IMR-90 (cell line): ENCODE measurements around the gene ELP2. TPM values are rescaled to one million over a fixed set of nuclear protein-coding genes. Genes with fewer than 3 reads are reported as not detected.

Experiments used
- ATAC-seq: fragments of 200-7000 bp; cut with Tn5 transposase; 2 replicates; pipeline ENCODE4 v1.9.1; 2020; ENCODE audit warnings: low read depth, mild to moderate bottlenecking, moderate library complexity
- BruUV-seq: library from RNA; stranded (reverse); fragments of 400-500 nt; replicated peaks from 2 replicates; lab custom pipeline; 2021; lab: Mats Ljungman, UMichigan
- CTCF ChIA-PET: fragments of 300-600 bp; formaldehyde crosslinking; extraction: SDS; loops from one replicate; lab custom pipeline; 2021; ENCODE audit warnings: antibody characterized with exemption; lab: Yijun Ruan, JAX
- POLR2A ChIA-PET: fragments of 300-600 bp; sonication (Branson Sonifier 250); formaldehyde crosslinking; loops from one replicate; lab custom pipeline; 2022; ENCODE audit warnings: antibody characterized with exemption; ENCODE audit not compliant: unreplicated experiment; lab: Charles Lee
- DNase-seq: peaks from one replicate; pipeline ENCODE4 v3.0.0; 2013
- H2AFZ ChIP-seq: replicated peaks from 2 replicates; pipeline ENCODE3; 2013; ENCODE audit warnings: low read length, mild to moderate bottlenecking; ENCODE audit not compliant: poor library complexity
- H2AK5ac ChIP-seq: 2 replicates; pipeline ENCODE4 v1.6.1; 2013; ENCODE audit warnings: low read depth, low read length, inconsistent platforms
- H2AK9ac ChIP-seq: replicated peaks from 2 replicates; pipeline ENCODE3; 2013; ENCODE audit warnings: mild to moderate bottlenecking, low read depth, low read length, moderate library complexity; ENCODE audit not compliant: poor library complexity
- H2BK120ac ChIP-seq: 2 replicates; pipeline ENCODE4 v1.6.1; 2013; ENCODE audit warnings: low read depth, low read length, inconsistent platforms
- H2BK15ac ChIP-seq: 3 replicates; pipeline ENCODE4 v1.6.1; 2013; ENCODE audit warnings: low read depth, low read length, inconsistent platforms
- H2BK20ac ChIP-seq: 2 replicates; pipeline ENCODE4 v1.6.1; 2013; ENCODE audit warnings: low read depth, mild to moderate bottlenecking, inconsistent platforms, low read length, moderate library complexity
- H2BK5ac ChIP-seq: 2 replicates; pipeline ENCODE4 v1.6.1; 2013; ENCODE audit warnings: mild to moderate bottlenecking, low read depth, low read length, inconsistent platforms; ENCODE audit not compliant: poor library complexity, severe bottlenecking
- H3K14ac ChIP-seq: replicated peaks from 2 replicates; pipeline ENCODE4 v1.6.1; 2013; ENCODE audit warnings: low read depth, low read length, inconsistent platforms
- H3K18ac ChIP-seq: 2 replicates; pipeline ENCODE4 v1.6.1; 2013; ENCODE audit warnings: low read depth, low read length, control low read depth
- H3K23ac ChIP-seq: 2 replicates; pipeline ENCODE4 v1.6.1; 2013; ENCODE audit warnings: low read depth, low read length, inconsistent platforms
- H3K27ac ChIP-seq: 2 replicates; pipeline ENCODE4 v1.5.1; 2013; ENCODE audit warnings: mild to moderate bottlenecking, control low read depth, low read length; ENCODE audit not compliant: insufficient read depth
- H3K27me3 ChIP-seq: 2 replicates; pipeline ENCODE4 v1.6.1; 2013; ENCODE audit warnings: low read length; ENCODE audit not compliant: control insufficient read depth, insufficient read depth
- H3K36me3 ChIP-seq: 2 replicates; pipeline ENCODE4 v1.6.1; 2013; ENCODE audit warnings: low read length, mixed read lengths; ENCODE audit not compliant: control insufficient read depth, insufficient read depth
- H3K4ac ChIP-seq: 2 replicates; pipeline ENCODE4 v1.6.1; 2013; ENCODE audit warnings: low read depth, low read length, inconsistent platforms
- H3K4me1 ChIP-seq: 2 replicates; pipeline ENCODE4 v1.6.1; 2013; ENCODE audit warnings: low read length, mixed read lengths; ENCODE audit not compliant: control insufficient read depth, insufficient read depth
- H3K4me2 ChIP-seq: 2 replicates; pipeline ENCODE4 v1.6.1; 2013; ENCODE audit warnings: low read depth, mild to moderate bottlenecking, control low read depth, low read length, moderate library complexity
- H3K4me3 ChIP-seq: 2 replicates; pipeline ENCODE4 v1.5.1; 2013; ENCODE audit warnings: low read depth, mild to moderate bottlenecking, control low read depth, low read length, moderate library complexity; ENCODE audit not compliant: insufficient read depth
- H3K56ac ChIP-seq: 2 replicates; pipeline ENCODE4 v1.6.1; 2013; ENCODE audit warnings: low read length, inconsistent platforms; ENCODE audit not compliant: insufficient read depth; ENCODE audit errors: extremely low read depth
- H3K79me1 ChIP-seq, 2 experiments: 2 replicates each; pipeline ENCODE4 v1.6.1; 2013; ENCODE audit warnings: low read length in 2 of 2, inconsistent platforms in 1 of 2, low read depth in 1 of 2
- H3K9ac ChIP-seq: 2 replicates; pipeline ENCODE4 v1.6.1; 2013; ENCODE audit warnings: low read depth, low read length, control low read depth
- H3K9me1 ChIP-seq: 2 replicates; pipeline ENCODE4 v1.6.1; 2013; ENCODE audit warnings: low read length, inconsistent platforms; ENCODE audit not compliant: insufficient read depth
- H3K9me3 ChIP-seq: 2 replicates; pipeline ENCODE4 v1.6.1; 2013; ENCODE audit warnings: low read length; ENCODE audit not compliant: control insufficient read depth, insufficient read depth
- H4K20me1 ChIP-seq: 2 replicates; pipeline ENCODE4 v1.6.1; 2013; ENCODE audit warnings: low read length, inconsistent platforms; ENCODE audit not compliant: insufficient read depth
- H4K5ac ChIP-seq: 2 replicates; pipeline ENCODE4 v1.6.1; 2013; ENCODE audit warnings: mild to moderate bottlenecking, low read depth, low read length, control low read depth
- H4K8ac ChIP-seq, 2 experiments: 2 replicates each; pipeline ENCODE4 v1.6.1; 2013; ENCODE audit warnings: low read depth in 2 of 2, low read length in 2 of 2, control low read depth in 1 of 2, inconsistent platforms in 1 of 2
- H4K91ac ChIP-seq: 2 replicates; pipeline ENCODE4 v1.6.1; 2013; ENCODE audit warnings: low read depth, low read length, inconsistent platforms; ENCODE audit not compliant: insufficient read depth
- NFE2L2 ChIP-seq: fragments of 150-350 bp; IDR thresholded peaks from 2 replicates; pipeline ENCODE4 v1.6.1; 2016; ENCODE audit warnings: low read depth, mild to moderate bottlenecking, low read length
- POLR2A ChIP-seq: IDR thresholded peaks from 2 replicates; pipeline ENCODE4 v1.6.1; 2012; ENCODE audit warnings: mild to moderate bottlenecking, low read depth, low read length
- RAD21 ChIP-seq: IDR thresholded peaks from 2 replicates; pipeline ENCODE4 v1.6.1; 2012; ENCODE audit warnings: low read length, improper control_type of control experiment
- RCOR1 ChIP-seq: IDR thresholded peaks from 2 replicates; pipeline ENCODE4 v1.6.1; 2012; ENCODE audit warnings: mild to moderate bottlenecking, low read length, improper control_type of control experiment; ENCODE audit not compliant: insufficient replicate concordance
- RFX5 ChIP-seq: IDR thresholded peaks from 2 replicates; pipeline ENCODE4 v1.8.0; 2012; ENCODE audit warnings: low read depth, mild to moderate bottlenecking, low read length, moderate library complexity
- SMC3 ChIP-seq: fragments of 150-350 bp; IDR thresholded peaks from 2 replicates; pipeline ENCODE4 v1.6.1; 2016; ENCODE audit warnings: low read depth, mild to moderate bottlenecking, antibody characterized with exemption, low read length, moderate library complexity
- WGBS, 2 experiments: methylation state at CpG; one replicate each; pipeline versions ENCODE4 v1.1.5 to v1.1.7; 2013; ENCODE audit warnings: missing lambda C conversion rate in 2 of 2; ENCODE audit not compliant: insufficient read length in 1 of 2; ENCODE audit errors: extremely low coverage in 2 of 2; 5-methylcytosine and 5-hydroxymethylcytosine counted together
- dilution Hi-C: fragments of 300-500 bp; cut with HindIII; formaldehyde crosslinking; loops from one replicate; pipeline ENCODE4 v1.14.3; 2018; ENCODE audit warnings: low sequenced_read_pairs; ENCODE audit not compliant: unreplicated experiment
- in situ Hi-C: fragments of 300-500 bp; cut with MboI; formaldehyde crosslinking; loops from 3 replicates; pipeline ENCODE4 v1.14.3; 2019; ENCODE audit warnings: low sequenced_read_pairs, inconsistent platforms, mixed read lengths
- intact Hi-C: fragments of 100-400 bp; cut with micrococcal nuclease; formaldehyde crosslinking; loops from 2 replicates; pipeline ENCODE4 v1.10.0; 2022
- polyA plus RNA-seq, 3 experiments: library from polyadenylated mRNA; depleted of rRNA; stranded (reverse); fragments of >200 nt; gene quantifications; 2 replicates each; pipeline ENCODE4 v1.2.3, GENCODE V29; 2012; ENCODE audit warnings: low replicate concordance in 1 of 3
- total RNA-seq: library from RNA; depleted of rRNA; stranded (reverse); fragments of >200 nt; gene quantifications from 2 replicates; pipeline ENCODE4 v1.2.3, GENCODE V29; 2012
- TF ChIP-seq, protein P1 (sequence below): conservative IDR thresholded peaks from 2 replicates; pipeline ENCODE4 v1.5.1; 2012; ENCODE audit warnings: mild to moderate bottlenecking, low read depth, low read length, improper control_type of control experiment

Gene ELP2
- total and polyA plus RNA-seq, 2 of the 4 experiments (the other 2 are of a cell fraction), result 48.1 to 161 TPM

DNA sequence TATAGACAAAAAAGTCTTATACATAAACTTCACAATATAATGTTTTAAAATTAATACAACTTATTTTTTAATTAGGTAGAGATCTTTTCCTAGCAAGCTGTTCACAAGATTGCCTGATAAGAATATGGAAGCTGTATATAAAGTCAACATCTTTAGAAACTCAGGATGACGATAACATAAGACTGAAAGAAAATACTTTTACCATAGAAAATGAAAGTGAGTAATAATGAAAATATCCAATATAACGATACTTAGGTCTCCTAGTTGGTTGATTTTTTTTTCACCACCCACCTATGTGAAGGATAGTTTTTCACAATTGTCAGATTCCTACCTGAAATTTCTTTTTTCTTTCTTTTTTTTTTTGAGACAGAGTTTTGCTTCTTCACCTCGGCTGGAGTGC is 13.1 kb downstream of the ELP2 start:
- H3K18ac ChIP-seq, result no peak overlapping the region
- in situ Hi-C loops (no loop called here), intact Hi-C loops (no loop called here), dilution Hi-C loops (no loop called here)
- no CpG with 5 or more reads among the region's 3 CpGs for WGBS, 2 experiments
- H3K9ac ChIP-seq, result no peak overlapping the region
- no peaks in the 10 kb centered on the region; the same call in 1 of the 2 replicates for H3K9me1 ChIP-seq
- no peaks in the 10 kb centered on the region for H3K4me1 ChIP-seq
- H3K23ac ChIP-seq, result no peak overlapping the region
- no peak overlapping the region for H3K56ac ChIP-seq
- no peak overlapping the region for H2BK5ac ChIP-seq
- H2AK5ac ChIP-seq, result no peak overlapping the region
- no peak overlapping the region for H2AFZ ChIP-seq
- POLR2A ChIA-PET, result no interaction called here
- H3K4me3 ChIP-seq, result no peak overlapping the region
- no TSS peak for BruUV-seq
- H2BK120ac ChIP-seq, result no peak overlapping the region
- TF ChIP-seq POLR2A (no peak), SMC3 (no peak), RCOR1 (no peak), NFE2L2 (no peak), RAD21 (no peak), RFX5 (no peak)
- TF ChIP-seq, protein P1, sequence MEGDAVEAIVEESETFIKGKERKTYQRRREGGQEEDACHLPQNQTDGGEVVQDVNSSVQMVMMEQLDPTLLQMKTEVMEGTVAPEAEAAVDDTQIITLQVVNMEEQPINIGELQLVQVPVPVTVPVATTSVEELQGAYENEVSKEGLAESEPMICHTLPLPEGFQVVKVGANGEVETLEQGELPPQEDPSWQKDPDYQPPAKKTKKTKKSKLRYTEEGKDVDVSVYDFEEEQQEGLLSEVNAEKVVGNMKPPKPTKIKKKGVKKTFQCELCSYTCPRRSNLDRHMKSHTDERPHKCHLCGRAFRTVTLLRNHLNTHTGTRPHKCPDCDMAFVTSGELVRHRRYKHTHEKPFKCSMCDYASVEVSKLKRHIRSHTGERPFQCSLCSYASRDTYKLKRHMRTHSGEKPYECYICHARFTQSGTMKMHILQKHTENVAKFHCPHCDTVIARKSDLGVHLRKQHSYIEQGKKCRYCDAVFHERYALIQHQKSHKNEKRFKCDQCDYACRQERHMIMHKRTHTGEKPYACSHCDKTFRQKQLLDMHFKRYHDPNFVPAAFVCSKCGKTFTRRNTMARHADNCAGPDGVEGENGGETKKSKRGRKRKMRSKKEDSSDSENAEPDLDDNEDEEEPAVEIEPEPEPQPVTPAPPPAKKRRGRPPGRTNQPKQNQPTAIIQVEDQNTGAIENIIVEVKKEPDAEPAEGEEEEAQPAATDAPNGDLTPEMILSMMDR, result no peak
- H2AK9ac ChIP-seq, result no peak overlapping the region
- H4K20me1 ChIP-seq, result no peaks in the 10 kb centered on the region
- no peak overlapping the region for H4K91ac ChIP-seq
- H4K5ac ChIP-seq, result no peak overlapping the region
- H3K27me3 ChIP-seq, result no peaks in the 10 kb centered on the region
- CTCF ChIA-PET, result no interaction called here
- H2BK15ac ChIP-seq, result no peak overlapping the region
- H3K79me1 ChIP-seq, result peaks cover 3 to 5% of the 10 kb centered on the region in 2 experiments; a peak in 2 of 4 replicates
- ATAC-seq (no peak), DNase-seq (no peak)
- H3K4me2 ChIP-seq, result no peak overlapping the region
- H3K14ac ChIP-seq, result no peak overlapping the region
- H4K8ac ChIP-seq, result no peak overlapping the region
- H2BK20ac ChIP-seq, result no peak overlapping the region
- H3K36me3 ChIP-seq, result peaks cover 56% of the 10 kb centered on the region
- H3K27ac ChIP-seq, result no peak overlapping the region
- no peaks in the 10 kb centered on the region for H3K9me3 ChIP-seq
- H3K4ac ChIP-seq, result no peak overlapping the region
